Activated gamma-delta T cell treated with anti-CD3 and anti-CD28 coated beads, Interleukin-2, amount 50 U/mL, for 16 hours (primary cell): Measurements from ENCODE around the gene KRTAP12-2.
A peak's percentile ranks its signal among the peaks of the same experiment; 100 is the strongest.
"Not testable (repeated sequence)": the region's sequence is repeated elsewhere in the genome, so short reads cannot be mapped to it uniquely, and the experiment has no call there.

ENCODE experiments used
- DNase-seq: peaks from one replicate; pipeline ENCODE4 v3.0.0-alpha.2; 2020; ENCODE audit warnings: low read depth

The KRTAP12-2 gene

GRCh38 chr21:44684077-44684476 lies 17.4 kb upstream of the KRTAP12-2 start:
- DNase-seq, result no peak

GRCh38 chr21:44682580-44683151 lies 15.9 kb upstream of the KRTAP12-2 start:
- no peak for DNase-seq

GRCh38 chr21:44681861-44682579 lies 15.3 kb upstream of the KRTAP12-2 start, which contains the start of gene KRTAP12-1:
KRTAP12-1 (minus strand) TSS chr21:44682163; CDS start chr21:44682123, 40 bp downstream.
- DNase-seq, result no peak

GRCh38 chr21:44681152-44681551 lies 14.4 kb upstream of the KRTAP12-2 start:
- no peak for DNase-seq

GRCh38 chr21:44677881-44678280 lies 11.2 kb upstream of the KRTAP12-2 start:
- DNase-seq, result no peak

GRCh38 chr21:44671911-44672310 lies 5.2 kb upstream of the KRTAP12-2 start:
- DNase-seq, result no peak

- no peak for DNase-seq
Measured at GRCh38 chr21:44670642-44671432, 4.1 kb upstream of the KRTAP12-2 start.

- DNase-seq, result no peak
Measured at GRCh38 chr21:44667612-44668011, 885 bp upstream of the KRTAP12-2 start.

GRCh38 chr21:44664691-44665090 lies 2.0 kb downstream of the KRTAP12-2 start:
- DNase-seq, result no peak

- DNase-seq, result not testable (repeated sequence)
Measured at GRCh38 chr21:44661567-44661966, 5.2 kb downstream of the KRTAP12-2 start.

GRCh38 chr21:44658913-44659595 lies 7.7 kb downstream of the KRTAP12-2 start:
- DNase-seq, result no peak

GRCh38 chr21:44658541-44658910 lies 8.2 kb downstream of the KRTAP12-2 start:
- DNase-seq, result no peak

GRCh38 chr21:44657635-44658540 lies 8.8 kb downstream of the KRTAP12-2 start, which contains the start of gene KRTAP12-3:
KRTAP12-3 (plus strand) TSS chr21:44657932; CDS start chr21:44657980, 48 bp downstream.
- peak; percentile 14 for DNase-seq

GRCh38 chr21:44656868-44657267 lies 9.9 kb downstream of the KRTAP12-2 start:
- no peak for DNase-seq

GRCh38 chr21:44654576-44655175 lies 12.1 kb downstream of the KRTAP12-2 start, which contains the start of gene KRTAP12-4:
KRTAP12-4 (minus strand) TSS chr21:44654659; CDS start chr21:44654614, 45 bp downstream.
- no peak for DNase-seq

GRCh38 chr21:44653656-44654575 lies 12.8 kb downstream of the KRTAP12-2 start:
- DNase-seq, result peak; percentile 36

- no peak for DNase-seq
Measured at GRCh38 chr21:44653123-44653522, 13.6 kb downstream of the KRTAP12-2 start.

- DNase-seq, result no peak
Measured at GRCh38 chr21:44650973-44651675, 15.6 kb downstream of the KRTAP12-2 start.
